MCF 10A (cell line): ENCODE results near the gene KMT2D. TPM values are rescaled to one million over a fixed set of nuclear protein-coding genes. Genes with fewer than 3 reads are reported as not detected.

Experiments used
- BruUV-seq: library from RNA; stranded (reverse); fragments of 400-500 nt; replicated peaks from 2 replicates; lab custom pipeline; 2021; lab: Mats Ljungman, UMichigan
- CTCF ChIA-PET: fragments of 300-600 bp; sonication (Branson Sonifier 250); formaldehyde crosslinking; extraction: SDS; loops from one replicate; lab custom pipeline; 2021; ENCODE audit warnings: antibody characterized with exemption, inconsistent platforms; lab: Yijun Ruan, JAX
- POLR2A ChIA-PET: fragments of 300-600, 350-650 bp; sonication (Branson Sonifier 250); formaldehyde crosslinking; extraction: SDS; loops from one replicate; lab custom pipeline; 2020; ENCODE audit warnings: antibody characterized with exemption, inconsistent platforms; lab: Yijun Ruan, JAX
- DNase-seq: peaks from one replicate; pipeline ENCODE4 v3.0.0-alpha.2; 2018; ENCODE audit not compliant: unreplicated experiment
- H3K27ac Mint-ChIP-seq: one replicate; pipeline ENCODE4 v1.8.0; 2022; ENCODE audit warnings: mild to moderate bottlenecking, low read depth, mixed read lengths; ENCODE audit not compliant: unreplicated experiment
- H3K27me3 Mint-ChIP-seq: one replicate; pipeline ENCODE4 v1.8.0; 2022; ENCODE audit warnings: mixed read lengths; ENCODE audit not compliant: insufficient read depth, unreplicated experiment
- H3K36me3 Mint-ChIP-seq: one replicate; pipeline ENCODE4 v1.8.0; 2022; ENCODE audit warnings: mild to moderate bottlenecking, moderate library complexity, mixed read lengths; ENCODE audit not compliant: insufficient read depth, unreplicated experiment
- H3K4me1 Mint-ChIP-seq: one replicate; pipeline ENCODE4 v1.8.0; 2022; ENCODE audit warnings: mixed read lengths; ENCODE audit not compliant: insufficient read depth, unreplicated experiment
- H3K4me3 Mint-ChIP-seq: one replicate; pipeline ENCODE4 v1.8.0; 2022; ENCODE audit warnings: mild to moderate bottlenecking, moderate library complexity, mixed read lengths; ENCODE audit not compliant: unreplicated experiment
- H3K9me3 Mint-ChIP-seq: one replicate; pipeline ENCODE4 v1.8.0; 2022; ENCODE audit warnings: mixed read lengths; ENCODE audit not compliant: unreplicated experiment
- intact Hi-C: fragments of 100-400 bp; cut with micrococcal nuclease; formaldehyde crosslinking; loops from 2 replicates; pipeline ENCODE4 v1.14.1; 2022
- total RNA-seq: library from RNA; stranded (reverse); gene quantifications from 2 replicates; pipeline ENCODE4 v1.2.3, GENCODE V29; 2022
- TF ChIP-seq, protein P1 (sequence below): fragments of 200-600 bp; IDR thresholded peaks from one replicate; pipeline ENCODE4 v1.8.0; 2022; ENCODE audit warnings: antibody characterized with exemption, mild to moderate bottlenecking; ENCODE audit not compliant: unreplicated experiment

Gene KMT2D
- total RNA-seq, 1 experiment from 2014 or later, result 76.9 TPM

- no peaks in the 10 kb centered on the region for H3K36me3 Mint-ChIP-seq
- no peaks in the 10 kb centered on the region for H3K9me3 Mint-ChIP-seq
- ChIA-PET CTCF (interaction anchor here (0.6 to 4.6 kb wide), 10 partner anchors 9 to 1375 kb away, joined by 3 to 99 read pairs (median 4); partner anchors contain the start of genes DHH and LMBR1L), POLR2A (interaction anchor here (0.8 to 1.4 kb wide), 4 partner anchors 16 to 44 kb away, joined by 3 to 6 read pairs (median 4); partner anchors contain the start of genes RHEBL1 and TUBA1B)
- intact Hi-C loops, result no loop called here
- no peak overlapping the region for H3K27ac Mint-ChIP-seq
- no peak for DNase-seq
- peaks cover 12% of the 10 kb centered on the region for H3K4me1 Mint-ChIP-seq
- no TSS peak for BruUV-seq
- H3K27me3 Mint-ChIP-seq, result peaks cover 10% of the 10 kb centered on the region
- H3K4me3 Mint-ChIP-seq, result no peak overlapping the region
- TF ChIP-seq, protein P1, sequence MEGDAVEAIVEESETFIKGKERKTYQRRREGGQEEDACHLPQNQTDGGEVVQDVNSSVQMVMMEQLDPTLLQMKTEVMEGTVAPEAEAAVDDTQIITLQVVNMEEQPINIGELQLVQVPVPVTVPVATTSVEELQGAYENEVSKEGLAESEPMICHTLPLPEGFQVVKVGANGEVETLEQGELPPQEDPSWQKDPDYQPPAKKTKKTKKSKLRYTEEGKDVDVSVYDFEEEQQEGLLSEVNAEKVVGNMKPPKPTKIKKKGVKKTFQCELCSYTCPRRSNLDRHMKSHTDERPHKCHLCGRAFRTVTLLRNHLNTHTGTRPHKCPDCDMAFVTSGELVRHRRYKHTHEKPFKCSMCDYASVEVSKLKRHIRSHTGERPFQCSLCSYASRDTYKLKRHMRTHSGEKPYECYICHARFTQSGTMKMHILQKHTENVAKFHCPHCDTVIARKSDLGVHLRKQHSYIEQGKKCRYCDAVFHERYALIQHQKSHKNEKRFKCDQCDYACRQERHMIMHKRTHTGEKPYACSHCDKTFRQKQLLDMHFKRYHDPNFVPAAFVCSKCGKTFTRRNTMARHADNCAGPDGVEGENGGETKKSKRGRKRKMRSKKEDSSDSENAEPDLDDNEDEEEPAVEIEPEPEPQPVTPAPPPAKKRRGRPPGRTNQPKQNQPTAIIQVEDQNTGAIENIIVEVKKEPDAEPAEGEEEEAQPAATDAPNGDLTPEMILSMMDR, result no peak
Observed at GRCh38 chr12:49086116-49086515, 25.5 kb upstream of the KMT2D start.

DNA sequence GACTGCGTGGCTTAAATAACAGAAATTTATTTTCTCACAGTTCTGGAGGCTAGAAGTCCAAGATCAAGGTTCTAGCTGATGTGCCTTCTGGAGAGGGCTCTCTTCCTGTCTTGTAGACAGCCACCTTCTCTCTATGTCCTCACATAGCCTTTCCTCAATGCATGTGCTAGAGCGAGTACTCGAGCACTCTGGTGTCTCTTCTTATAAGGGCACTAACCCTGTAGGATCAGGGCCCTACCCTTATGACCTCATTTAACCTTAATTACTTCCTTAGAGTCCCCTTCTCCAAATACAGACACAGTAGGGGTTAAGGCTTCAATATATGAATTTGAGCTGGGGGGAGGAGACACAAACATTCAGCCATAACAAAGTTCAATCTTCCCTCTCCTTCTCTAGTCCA lies 23.8 kb upstream of the KMT2D start:
- DNase-seq, result no peak
- ChIA-PET POLR2A (interaction anchor here (0.7 to 1.2 kb wide), 2 partner anchors 36 to 46 kb away, joined by 5 to 6 read pairs; partner anchors contain the start of gene TUBA1B), CTCF (interaction anchor here (0.6 to 3.2 kb wide), 9 partner anchors 9 to 158 kb away, joined by 3 to 31 read pairs (median 4); partner anchors contain the start of gene RHEBL1)
- H3K9me3 Mint-ChIP-seq, result no peaks in the 10 kb centered on the region
- no TSS peak for BruUV-seq
- H3K36me3 Mint-ChIP-seq, result no peaks in the 10 kb centered on the region
- H3K4me3 Mint-ChIP-seq, result no peak overlapping the region
- intact Hi-C loops, result no loop called here
- TF ChIP-seq, protein P1, result no peak
- H3K27ac Mint-ChIP-seq, result no peak overlapping the region
- peaks cover 12% of the 10 kb centered on the region for H3K4me1 Mint-ChIP-seq
- H3K27me3 Mint-ChIP-seq, result peaks cover 20% of the 10 kb centered on the region

DNA sequence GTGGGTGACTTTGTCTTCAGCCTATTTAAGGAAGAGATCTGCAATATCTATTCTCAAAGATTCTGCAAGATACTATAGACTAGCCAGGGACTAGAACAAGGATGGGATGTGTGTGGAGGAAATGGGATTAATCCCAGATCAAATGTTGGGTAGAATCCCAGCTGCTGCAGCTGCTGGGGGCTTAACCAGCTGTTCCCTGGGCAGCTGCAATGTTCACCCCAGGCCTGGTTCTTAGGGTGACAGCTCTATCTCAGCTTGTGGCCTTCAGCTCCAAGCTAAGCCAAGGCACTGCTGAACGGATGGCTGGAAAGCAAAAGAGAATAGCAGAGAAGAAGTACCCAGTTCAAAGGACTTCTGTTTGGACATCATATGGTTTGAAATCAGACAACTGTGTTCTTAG lies 19.2 kb upstream of the KMT2D start:
- Mint-ChIP-seq H3K27ac (no peak overlapping the region), H3K9me3 (no peaks in the 10 kb centered on the region), H3K36me3 (no peaks in the 10 kb centered on the region), H3K27me3 (peaks cover 20% of the 10 kb centered on the region), H3K4me3 (no peak overlapping the region), H3K4me1 (peaks cover 4% of the 10 kb centered on the region)
- ChIA-PET CTCF (interaction anchor here (3.4 kb wide), 1 partner anchor 9 kb away, joined by 26 read pairs; no protein-coding TSS in a partner anchor), POLR2A (interaction anchor here (0.6 to 2.1 kb wide), 4 partner anchors 10 to 42 kb away, joined by 3 to 6 read pairs (median 4); partner anchors contain the start of gene RHEBL1)
- intact Hi-C loops, result no loop called here
- no TSS peak for BruUV-seq
- TF ChIP-seq, protein P1, result no peak
- DNase-seq, result no peak

DNA sequence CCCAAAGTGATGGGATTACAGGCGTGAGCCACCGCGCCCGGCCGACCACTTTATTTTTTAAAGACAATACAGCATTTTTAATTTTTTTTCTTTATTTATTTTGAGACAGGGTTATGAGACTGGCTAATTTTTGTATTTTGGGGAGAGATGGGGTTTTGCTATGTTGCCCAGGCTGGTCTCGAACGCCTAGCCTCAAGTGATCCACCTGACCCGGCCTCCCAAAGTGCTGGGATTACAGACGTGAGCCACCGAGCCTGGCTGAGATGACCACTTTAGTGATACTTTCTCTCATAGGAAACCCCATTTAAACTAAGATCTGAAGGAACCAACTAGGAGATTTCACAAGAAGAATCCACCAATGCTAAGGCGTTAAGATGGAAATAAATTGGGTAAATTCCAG lies 10.4 kb upstream of the KMT2D start:
- H3K36me3 Mint-ChIP-seq, result no peaks in the 10 kb centered on the region
- ChIA-PET POLR2A (interaction anchor here (1.4 to 1.8 kb wide), 4 partner anchors 11 to 60 kb away, joined by 3 to 30 read pairs (median 4); partner anchors contain the start of gene TUBA1B), CTCF (interaction anchor here (0.7 to 1.0 kb wide), 4 partner anchors 11 to 38 kb away, joined by 4 to 7 read pairs (median 5); no protein-coding TSS in a partner anchor)

More for the DNA sequence above, 10.4 kb upstream of the KMT2D start:
- TF ChIP-seq, protein P1, result no peak
- no peak for DNase-seq
- Mint-ChIP-seq H3K27me3 (no peaks in the 10 kb centered on the region), H3K4me3 (no peak overlapping the region), H3K4me1 (peaks cover 18% of the 10 kb centered on the region), H3K9me3 (no peaks in the 10 kb centered on the region), H3K27ac (no peak overlapping the region)
- intact Hi-C loops, result no loop called here
- BruUV-seq, result no TSS peak
